Endothelial cell of umbilical vein (primary cell): ENCODE results near the gene CCDC12. TPM values are rescaled to one million over a fixed set of nuclear protein-coding genes. Genes with fewer than 3 reads are reported as not detected.

ENCODE experiments used
- BruUV-seq: library from RNA; stranded (reverse); fragments of 400-500 nt; replicated peaks from 2 replicates; lab custom pipeline; 2021; lab: Mats Ljungman, UMichigan
- CTCF ChIA-PET: fragments of 300-600, 350-600 bp; sonication (Branson Sonifier 250); formaldehyde crosslinking; loops from one replicate; lab custom pipeline; 2021; ENCODE audit warnings: antibody characterized with exemption, inconsistent platforms; lab: Charles Lee
- POLR2A ChIA-PET: fragments of 300-600, 350-600 bp; sonication (Branson Sonifier 250); formaldehyde crosslinking; loops from one replicate; lab custom pipeline; 2021; ENCODE audit warnings: antibody characterized with exemption, inconsistent platforms; lab: Charles Lee
- DNase-seq: peaks from one replicate; pipeline ENCODE4 v3.0.0-alpha.2; 2011; ENCODE audit warnings: low read depth, low spot score
- FAIRE-seq: peaks from 2 replicates; lab custom pipeline; 2011; peaks lifted over from hg19 to GRCh38; lab: Jason Lieb, UNC
- H2AFZ ChIP-seq: 2 replicates; pipeline ENCODE4 v1.6.0; 2012; ENCODE audit warnings: low read depth, low read length, control low read depth, inconsistent platforms
- H3K27ac ChIP-seq: 2 replicates; pipeline ENCODE4 v1.5.1; 2011; ENCODE audit warnings: low read depth, mild to moderate bottlenecking, control low read depth, low read length, moderate library complexity; ENCODE audit not compliant: insufficient read depth
- H3K27me3 ChIP-seq, 2 experiments: 2 replicates each; pipeline versions ENCODE4 v1.6.0 to v1.6.1; 2011; ENCODE audit warnings: low read length in 2 of 2, mixed read lengths in 1 of 2; ENCODE audit not compliant: control insufficient read depth in 2 of 2, insufficient read depth in 2 of 2
- H3K36me3 ChIP-seq, 2 experiments: 2 replicates in 1 of 2; 3 replicates in 1 of 2; pipeline ENCODE4 v1.5.1; 2011; ENCODE audit warnings: low read length in 2 of 2, mild to moderate bottlenecking in 1 of 2, moderate library complexity in 1 of 2; ENCODE audit not compliant: control insufficient read depth in 2 of 2, insufficient read depth in 2 of 2; ENCODE audit errors: extremely low read depth in 1 of 2
- H3K4me1 ChIP-seq: 3 replicates; pipeline ENCODE4 v1.5.1; 2011; ENCODE audit warnings: mild to moderate bottlenecking, low read length; ENCODE audit not compliant: control insufficient read depth, insufficient read depth; ENCODE audit errors: extremely low read depth
- H3K4me2 ChIP-seq: 2 replicates; pipeline ENCODE4 v1.6.1; 2011; ENCODE audit warnings: low read length, control low read depth, mixed read lengths; ENCODE audit not compliant: insufficient read depth
- H3K4me3 ChIP-seq, 3 experiments: fragments of 200-600 bp in 1 of 3; sonication (generic), shearing (Covaris generic) in 1 of 3; replicated peaks in 1 of 3; 2 replicates each; pipeline ENCODE4 v1.5.1; 2011 to 2016; ENCODE audit warnings: control low read depth in 3 of 3, low read length in 3 of 3, mild to moderate bottlenecking in 2 of 3, inconsistent platforms in 1 of 3, low read depth in 1 of 3, moderate library complexity in 1 of 3; ENCODE audit not compliant: insufficient read depth in 1 of 3
- H3K79me2 ChIP-seq: 2 replicates; pipeline ENCODE4 v1.6.0; 2012; ENCODE audit warnings: low read length, inconsistent platforms; ENCODE audit not compliant: control insufficient read depth, insufficient read depth
- H3K9ac ChIP-seq: replicated peaks from 2 replicates; pipeline ENCODE3; 2011; ENCODE audit warnings: low read length, control low read depth; ENCODE audit not compliant: insufficient read depth; ENCODE audit errors: extremely low read depth
- H3K9me1 ChIP-seq: replicated peaks from 3 replicates; pipeline ENCODE4 v1.6.0; 2011; ENCODE audit warnings: mild to moderate bottlenecking, low read length; ENCODE audit not compliant: control insufficient read depth, insufficient read depth; ENCODE audit errors: extremely low read depth
- H3K9me3 ChIP-seq: replicated peaks from 2 replicates; pipeline ENCODE4 v1.5.1; 2012; ENCODE audit warnings: low read length, inconsistent platforms; ENCODE audit not compliant: control insufficient read depth, insufficient read depth
- H4K20me1 ChIP-seq: replicated peaks from 2 replicates; pipeline ENCODE3; 2011; ENCODE audit warnings: mild to moderate bottlenecking, low read length; ENCODE audit not compliant: control insufficient read depth, insufficient read depth; ENCODE audit errors: extremely low read depth
- EZH2 ChIP-seq: IDR thresholded peaks from 2 replicates; pipeline ENCODE4 v1.6.1; 2012; ENCODE audit warnings: borderline replicate concordance, low read depth, mild to moderate bottlenecking, moderate library complexity, low read length, inconsistent platforms; ENCODE audit not compliant: severe bottlenecking
- FOS ChIP-seq: IDR thresholded peaks from 2 replicates; pipeline ENCODE4 v1.6.1; 2011; ENCODE audit warnings: mild to moderate bottlenecking, low read length, moderate library complexity, borderline replicate concordance; ENCODE audit not compliant: insufficient read depth
- GATA2 ChIP-seq: IDR thresholded peaks from 2 replicates; pipeline ENCODE4 v1.7.0; 2011; ENCODE audit warnings: low read depth, mild to moderate bottlenecking, moderate library complexity, mixed read lengths, low read length; ENCODE audit not compliant: insufficient read length, insufficient read depth
- JUN ChIP-seq: IDR thresholded peaks from 2 replicates; pipeline ENCODE4 v1.6.1; 2011; ENCODE audit warnings: borderline replicate concordance, low read depth; ENCODE audit not compliant: insufficient read length, insufficient read depth
- POLR2A ChIP-seq: IDR thresholded peaks from 2 replicates; pipeline ENCODE4 v1.6.1; 2012; ENCODE audit warnings: low read depth, mild to moderate bottlenecking, control low read depth, low read length
- POLR2AphosphoS5 ChIP-seq: IDR thresholded peaks from 2 replicates; pipeline ENCODE4 v1.6.1; 2012; ENCODE audit warnings: low read depth, mild to moderate bottlenecking, control low read depth, low read length, moderate library complexity; ENCODE audit not compliant: insufficient read depth
- dilution Hi-C: fragments of 300-500 bp; cut with MboI; formaldehyde crosslinking; loops from one replicate; pipeline ENCODE4 v1.15.0; 2019; ENCODE audit warnings: low sequenced_read_pairs; ENCODE audit not compliant: extremely low pct_ligation_motif_present
- intact Hi-C: fragments of 100-400 bp; cut with micrococcal nuclease; formaldehyde crosslinking; loops from one replicate; pipeline ENCODE4 v1.10.0; 2022
- polyA plus RNA-seq, 4 experiments: library from polyadenylated mRNA; depleted of rRNA in 3 of 4; stranded (reverse) in 3 of 4; unstranded in 1 of 4; fragments of >200 nt; gene quantifications; 2 replicates each; pipeline versions ENCODE4 v1.2.1 to v1.2.3, GENCODE V29; 2011 to 2012; ENCODE audit warnings: missing spikeins in 1 of 4
- total RNA-seq: library from RNA; stranded (reverse); gene quantifications from 2 replicates; pipeline ENCODE4 v1.2.3, GENCODE V29; 2021
- TF ChIP-seq, protein P1 (sequence below): IDR thresholded peaks from 2 replicates; pipeline ENCODE4 v1.6.1; 2011; ENCODE audit not compliant: insufficient read depth, insufficient read length
- TF ChIP-seq, protein P2 (sequence below), 2 donors: IDR thresholded peaks; 1 replicate in 1 of 2; 2 replicates in 1 of 2; pipeline ENCODE4 v1.5.1; 2011; ENCODE audit warnings: low read length in 2 of 2, mild to moderate bottlenecking in 2 of 2, moderate library complexity in 2 of 2, control low read depth in 1 of 2, inconsistent platforms in 1 of 2, low read depth in 1 of 2; ENCODE audit not compliant: insufficient read depth in 1 of 2; ENCODE audit errors: extremely low read depth in 1 of 2

CCDC12 gene
- total and polyA plus RNA-seq, 2 donors (not counting 3 experiments of a cell fraction or from before 2014, with no cell fraction given), result 35.1 to 50.5 TPM

DNA sequence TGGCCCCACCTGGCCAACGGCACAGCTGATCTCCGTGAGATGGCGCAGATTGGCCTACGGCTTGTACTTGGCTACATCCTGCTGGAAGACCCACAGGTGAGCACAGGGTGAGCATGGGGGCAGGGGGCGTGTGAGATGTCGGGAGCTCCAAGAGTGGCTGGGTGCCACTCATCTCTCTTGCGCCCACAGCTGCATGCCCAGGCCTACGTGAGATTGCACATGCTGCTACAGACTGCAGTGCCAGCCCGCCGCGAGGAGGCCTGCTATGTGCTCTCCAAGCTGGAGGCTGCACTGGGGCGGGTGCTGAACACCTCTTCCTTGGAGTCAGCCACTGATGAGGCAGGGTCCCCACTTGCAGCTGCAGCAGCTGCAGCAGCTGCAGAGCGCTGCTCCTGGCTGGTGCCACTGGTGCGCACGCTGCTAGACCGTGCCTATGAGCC lies 25.2 kb upstream of the CCDC12 start:
- no peak for DNase-seq
- CTCF ChIA-PET, result interaction anchor here (0.9 kb wide), 1 partner anchor 78 kb away, joined by 3 read pairs; no protein-coding TSS in a partner anchor

More for the DNA sequence above, 25.2 kb upstream of the CCDC12 start:
- H2AFZ ChIP-seq, result no peak overlapping the region
- intact Hi-C loops (no loop called here), dilution Hi-C loops (no loop called here)
- H3K9ac ChIP-seq, result no peak overlapping the region
- no peak for FAIRE-seq
- POLR2A ChIA-PET, result no interaction called here
- H3K36me3 ChIP-seq, result peaks cover 2 to 50% of the 10 kb centered on the region in 2 experiments
- H3K9me1 ChIP-seq, result no peaks in the 10 kb centered on the region
- H3K79me2 ChIP-seq, result no peaks in the 10 kb centered on the region
- H3K27me3 ChIP-seq, result no peaks in the 10 kb centered on the region
- no peaks in the 10 kb centered on the region for H4K20me1 ChIP-seq
- no peak overlapping the region for H3K4me2 ChIP-seq
- TSS peak; percentile 2 for BruUV-seq
- H3K9me3 ChIP-seq, result no peaks in the 10 kb centered on the region
- no peak overlapping the region for H3K27ac ChIP-seq
- no peak overlapping the region for H3K4me3 ChIP-seq
- no peaks in the 10 kb centered on the region for H3K4me1 ChIP-seq
- TF ChIP-seq FOS (no peak), POLR2A (no peak), EZH2 (no peak), POLR2AphosphoS5 (no peak), JUN (no peak), GATA2 (no peak)
- TF ChIP-seq, protein P1, sequence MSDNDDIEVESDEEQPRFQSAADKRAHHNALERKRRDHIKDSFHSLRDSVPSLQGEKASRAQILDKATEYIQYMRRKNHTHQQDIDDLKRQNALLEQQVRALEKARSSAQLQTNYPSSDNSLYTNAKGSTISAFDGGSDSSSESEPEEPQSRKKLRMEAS, result no peak
- TF ChIP-seq, protein P2, sequence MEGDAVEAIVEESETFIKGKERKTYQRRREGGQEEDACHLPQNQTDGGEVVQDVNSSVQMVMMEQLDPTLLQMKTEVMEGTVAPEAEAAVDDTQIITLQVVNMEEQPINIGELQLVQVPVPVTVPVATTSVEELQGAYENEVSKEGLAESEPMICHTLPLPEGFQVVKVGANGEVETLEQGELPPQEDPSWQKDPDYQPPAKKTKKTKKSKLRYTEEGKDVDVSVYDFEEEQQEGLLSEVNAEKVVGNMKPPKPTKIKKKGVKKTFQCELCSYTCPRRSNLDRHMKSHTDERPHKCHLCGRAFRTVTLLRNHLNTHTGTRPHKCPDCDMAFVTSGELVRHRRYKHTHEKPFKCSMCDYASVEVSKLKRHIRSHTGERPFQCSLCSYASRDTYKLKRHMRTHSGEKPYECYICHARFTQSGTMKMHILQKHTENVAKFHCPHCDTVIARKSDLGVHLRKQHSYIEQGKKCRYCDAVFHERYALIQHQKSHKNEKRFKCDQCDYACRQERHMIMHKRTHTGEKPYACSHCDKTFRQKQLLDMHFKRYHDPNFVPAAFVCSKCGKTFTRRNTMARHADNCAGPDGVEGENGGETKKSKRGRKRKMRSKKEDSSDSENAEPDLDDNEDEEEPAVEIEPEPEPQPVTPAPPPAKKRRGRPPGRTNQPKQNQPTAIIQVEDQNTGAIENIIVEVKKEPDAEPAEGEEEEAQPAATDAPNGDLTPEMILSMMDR (IDR thresholded peaks at IDR 0.05; ENCODE audit: extremely low read depth in 1 of 2, insufficient read depth in 1 of 2, low read depth in 1 of 2, low read length in 2 of 2), result no peak
